KOPT-K1 (cell line): ENCODE measurements around the gene RBAK.
"Not testable (repeated sequence)": the region's sequence is repeated elsewhere in the genome, so short reads cannot be mapped to it uniquely, and the experiment has no call there.

Experiments used
- H3K27ac ChIP-seq: fragments of 200-600 bp; sonication (generic); 2 replicates; pipeline ENCODE4 v1.5.1; 2016; ENCODE audit warnings: antibody characterized with exemption, mild to moderate bottlenecking, low read depth, low read length; ENCODE audit not compliant: poor library complexity, severe bottlenecking
- H3K36me3 ChIP-seq: fragments of 200-600 bp; sonication (generic); 2 replicates; pipeline ENCODE4 v1.5.1; 2017; ENCODE audit warnings: antibody characterized with exemption, mild to moderate bottlenecking, low read length, moderate library complexity; ENCODE audit not compliant: insufficient read depth
- H3K9me3 ChIP-seq: fragments of 200-600 bp; sonication (generic); 2 replicates; pipeline ENCODE4 v1.5.1; 2017; ENCODE audit warnings: antibody characterized with exemption, low read length, mild to moderate bottlenecking; ENCODE audit not compliant: insufficient read depth, poor library complexity, severe bottlenecking

Gene RBAK

GRCh38 chr7:5033186-5033585 is 12.5 kb upstream of the RBAK start:
- H3K27ac ChIP-seq, H3K36me3 ChIP-seq, H3K9me3 ChIP-seq: not testable (repeated sequence)

DNA sequence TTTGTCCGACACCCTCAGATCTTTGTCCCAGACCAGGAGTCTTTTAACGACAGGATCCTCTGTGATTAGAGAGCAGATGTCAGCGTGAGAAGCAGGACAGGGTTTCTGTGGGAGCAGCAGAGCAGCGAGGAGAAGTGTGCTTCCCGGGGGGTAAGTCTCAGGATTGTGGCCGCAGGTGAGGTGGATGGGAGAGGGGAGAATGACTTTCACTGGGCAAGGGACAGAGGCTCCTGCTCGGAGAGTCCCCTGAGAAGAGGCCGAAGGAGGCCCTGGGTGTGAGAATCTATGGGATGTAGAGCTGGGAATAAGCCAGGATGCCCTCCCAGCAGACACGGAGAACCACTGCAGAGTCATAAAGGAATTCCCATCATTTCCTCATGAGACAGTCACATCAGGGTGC is 10.4 kb upstream of the RBAK start:
- H3K36me3 ChIP-seq, result no peaks in the 10 kb centered on the region
- H3K27ac ChIP-seq, result no peak overlapping the region
- no peaks in the 10 kb centered on the region for H3K9me3 ChIP-seq

DNA sequence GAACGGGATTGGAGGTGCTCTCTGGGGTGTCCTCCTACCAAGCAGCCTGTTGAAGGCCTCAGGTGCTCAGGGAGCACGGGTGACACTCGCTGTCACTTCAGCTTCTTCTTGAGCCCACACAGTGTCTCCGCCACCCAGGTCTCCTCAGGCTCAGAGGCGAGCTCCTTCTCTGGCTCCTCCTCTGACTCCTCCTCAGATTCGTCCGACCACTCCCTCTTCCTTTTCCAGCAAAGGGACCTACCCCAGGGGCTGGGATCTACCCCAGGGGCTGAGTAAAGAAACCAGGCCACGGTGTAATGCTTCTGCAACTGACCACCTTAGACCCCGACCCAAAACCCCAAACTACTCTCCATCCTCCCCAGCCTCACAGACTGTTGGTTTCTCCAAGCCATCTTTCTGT is 9.2 kb upstream of the RBAK start:
- no peak overlapping the region for H3K27ac ChIP-seq
- no peaks in the 10 kb centered on the region for H3K36me3 ChIP-seq
- H3K9me3 ChIP-seq, result no peaks in the 10 kb centered on the region

- Histone ChIP-seq H3K36me3 (no peaks in the 10 kb centered on the region), H3K27ac (no peak overlapping the region), H3K9me3 (no peaks in the 10 kb centered on the region)
Observed at GRCh38 chr7:5041047-5041446, 4.6 kb upstream of the RBAK start.

DNA sequence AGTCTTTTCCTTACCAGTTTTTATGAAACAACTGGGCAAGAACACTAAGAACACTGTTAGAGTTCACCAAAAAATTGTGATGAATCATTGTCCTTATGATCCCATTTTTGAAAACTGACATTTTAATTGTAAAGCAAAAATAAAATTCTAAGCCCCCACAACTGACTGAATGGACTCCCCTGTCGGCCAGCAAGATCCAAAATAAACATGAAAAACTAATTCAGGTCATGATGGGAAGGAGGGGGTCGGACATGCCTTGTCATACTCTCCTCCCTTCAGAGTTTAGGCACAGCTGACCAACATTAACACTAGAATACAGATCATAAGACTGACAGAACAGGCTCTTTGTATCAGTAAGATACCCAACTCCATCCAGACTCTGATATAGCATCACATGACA is 2.0 kb upstream of the RBAK start:
- Histone ChIP-seq H3K9me3 (peaks cover under 1% of the 10 kb centered on the region), H3K27ac (no peak overlapping the region), H3K36me3 (peaks cover 6% of the 10 kb centered on the region)

- peaks cover 27% of the 10 kb centered on the region for H3K9me3 ChIP-seq
- H3K36me3 ChIP-seq, result peaks cover 33% of the 10 kb centered on the region
- H3K27ac ChIP-seq, result peak overlapping the region; percentile 84
Observed at GRCh38 chr7:5046397-5046732, 705 bp downstream of the RBAK start.

- H3K27ac ChIP-seq, result not testable (repeated sequence)
- H3K36me3 ChIP-seq, result peaks cover 40% of the 10 kb centered on the region
- H3K9me3 ChIP-seq, result peaks cover 35% of the 10 kb centered on the region
Observed at GRCh38 chr7:5047127-5047526, 1.5 kb downstream of the RBAK start.

- Histone ChIP-seq H3K9me3 (peaks cover 70% of the 10 kb centered on the region), H3K27ac (no peak overlapping the region), H3K36me3 (peaks cover 76% of the 10 kb centered on the region)
Observed at GRCh38 chr7:5050676-5051075, 5.0 kb downstream of the RBAK start.

DNA sequence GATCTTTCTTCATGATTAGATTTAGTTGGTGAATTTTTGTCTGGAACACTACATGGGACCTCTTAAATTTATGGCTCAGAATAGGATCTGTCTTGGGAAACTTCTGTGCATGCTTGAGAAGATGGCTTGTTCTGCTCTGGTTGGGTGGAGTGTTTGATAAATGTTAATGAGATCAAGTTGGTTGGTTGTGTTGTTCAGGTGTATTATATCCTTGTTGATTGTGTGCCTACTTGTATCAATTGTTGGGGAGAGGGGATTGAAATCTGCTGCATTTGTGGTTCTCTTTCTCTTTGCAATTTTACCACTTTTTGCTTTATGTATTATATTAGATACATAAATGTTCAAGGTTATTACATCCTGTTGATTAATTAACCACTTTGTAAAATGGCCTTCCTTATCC is 6.1 kb downstream of the RBAK start:
- Histone ChIP-seq H3K36me3 (peaks cover 86% of the 10 kb centered on the region), H3K9me3 (peaks cover 81% of the 10 kb centered on the region)

GRCh38 chr7:5053175-5053574 is 7.5 kb downstream of the RBAK start:
- Histone ChIP-seq H3K36me3 (peaks cover 99% of the 10 kb centered on the region), H3K27ac (no peak overlapping the region), H3K9me3 (peaks cover 95% of the 10 kb centered on the region)

More for the DNA sequence above, 6.1 kb downstream of the RBAK start:
- H3K27ac ChIP-seq, result not testable (repeated sequence)

DNA sequence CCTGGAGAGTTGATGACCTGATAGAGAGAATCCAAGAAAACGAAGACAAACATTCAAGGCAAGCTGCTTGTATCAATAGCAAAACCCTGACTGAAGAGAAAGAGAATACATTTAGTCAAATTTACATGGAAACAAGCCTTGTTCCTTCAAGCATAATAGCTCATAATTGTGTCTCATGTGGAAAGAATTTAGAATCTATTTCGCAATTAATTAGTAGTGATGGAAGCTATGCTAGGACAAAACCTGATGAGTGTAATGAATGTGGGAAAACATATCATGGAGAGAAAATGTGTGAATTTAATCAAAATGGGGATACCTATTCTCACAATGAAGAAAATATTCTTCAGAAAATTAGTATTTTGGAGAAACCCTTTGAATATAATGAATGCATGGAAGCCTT is 18.0 kb downstream of the RBAK start:
- H3K36me3 ChIP-seq, result peaks cover 100% of the 10 kb centered on the region
- H3K9me3 ChIP-seq, result peaks cover 100% of the 10 kb centered on the region
- H3K27ac ChIP-seq, result no peak overlapping the region

- Histone ChIP-seq H3K36me3 (peaks cover 97% of the 10 kb centered on the region), H3K27ac (no peak overlapping the region), H3K9me3 (peaks cover 100% of the 10 kb centered on the region)
Observed at GRCh38 chr7:5064391-5065106, 18.9 kb downstream of the RBAK start.

DNA sequence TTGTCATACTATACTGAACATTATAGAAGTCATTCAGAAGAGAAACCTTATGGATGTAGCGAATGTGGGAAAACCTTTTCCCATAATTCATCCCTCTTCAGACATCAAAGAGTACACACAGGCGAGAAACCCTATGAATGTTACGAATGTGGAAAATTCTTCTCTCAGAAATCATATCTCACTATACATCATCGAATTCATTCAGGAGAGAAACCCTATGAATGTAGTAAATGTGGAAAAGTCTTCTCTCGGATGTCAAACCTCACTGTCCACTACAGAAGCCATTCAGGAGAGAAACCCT is 19.4 kb downstream of the RBAK start:
- H3K36me3 ChIP-seq, result peaks cover 97% of the 10 kb centered on the region
- H3K9me3 ChIP-seq, result peaks cover 100% of the 10 kb centered on the region

GRCh38 chr7:5068521-5068920 is 22.9 kb downstream of the RBAK start:
- peaks cover 68% of the 10 kb centered on the region for H3K36me3 ChIP-seq
- no peak overlapping the region for H3K27ac ChIP-seq
- peaks cover 83% of the 10 kb centered on the region for H3K9me3 ChIP-seq

More for the DNA sequence above, 19.4 kb downstream of the RBAK start:
- no peak overlapping the region for H3K27ac ChIP-seq

DNA sequence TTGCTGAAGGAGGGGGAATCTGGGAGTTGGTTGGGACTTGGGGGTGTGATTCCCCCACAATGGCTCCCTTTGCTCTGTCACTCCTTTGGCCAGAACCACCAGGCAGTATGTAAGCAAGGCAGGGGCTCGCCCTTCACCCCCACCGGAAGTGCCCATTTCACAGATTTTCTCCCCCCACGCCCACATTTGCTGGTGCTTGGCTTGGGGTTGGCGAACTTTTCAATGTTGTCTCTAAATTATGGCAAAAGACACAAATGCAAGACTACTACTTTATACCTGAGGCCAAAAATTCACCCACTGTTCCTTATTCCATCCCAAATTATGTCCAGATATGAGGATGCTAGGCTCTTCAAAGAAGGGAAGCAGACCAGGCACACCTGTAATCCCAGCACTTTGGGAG is 24.5 kb downstream of the RBAK start:
- peaks cover 51% of the 10 kb centered on the region for H3K36me3 ChIP-seq
- H3K27ac ChIP-seq, result no peak overlapping the region
- peaks cover 66% of the 10 kb centered on the region for H3K9me3 ChIP-seq

- not testable (repeated sequence) for H3K36me3 ChIP-seq, H3K27ac ChIP-seq
- H3K9me3 ChIP-seq, result peaks cover 20% of the 10 kb centered on the region
Observed at GRCh38 chr7:5075187-5075586, 29.5 kb downstream of the RBAK start.
